ENCODE measurements around the gene ADAM23.

The ADAM23 gene

DNA sequence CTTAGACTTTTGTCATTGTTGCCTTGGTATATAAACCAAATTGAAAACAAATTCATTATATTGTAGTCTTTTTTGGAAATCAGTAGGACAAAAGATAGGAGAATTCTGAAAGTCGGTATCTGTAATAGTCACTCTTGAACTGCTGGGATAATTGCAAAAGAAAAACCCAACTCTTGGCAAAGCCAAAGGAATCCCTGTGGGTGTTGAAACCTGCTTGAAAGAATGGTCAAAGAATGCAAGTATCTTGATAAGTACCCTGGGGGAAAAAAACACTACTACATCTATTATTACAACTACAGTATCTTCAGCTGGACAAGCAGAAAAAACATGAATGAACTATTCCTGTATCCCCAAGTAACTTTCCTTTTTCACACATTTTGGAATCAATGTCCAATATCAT lies 191.7 kb downstream of the ADAM23 start:
- H3K9me3 ChIP-seq (ENCODE audit: low read depth, low read length) = no peaks in the 10 kb centered on the region
- TF ChIP-seq POLR2AphosphoS5 (IDR thresholded peaks at IDR 0.05; ENCODE audit: borderline replicate concordance, low read depth, low read length) = no peak
- TF ChIP-seq FOXP2 (optimal IDR thresholded peaks at IDR 0.05; ENCODE audit: control extremely low read depth, extremely low read length, insufficient read depth) = no peak
- TF ChIP-seq EZH2 (IDR thresholded peaks at IDR 0.05) = no peak
- DNase-seq (ENCODE audit: low read depth, low spot score) = no peak
- H3K36me3 ChIP-seq (ENCODE audit: insufficient read depth, low read length) = no peaks in the 10 kb centered on the region
- H3K9ac ChIP-seq (ENCODE audit: insufficient read length) = no peak overlapping the region
- H3K27ac ChIP-seq = no peak overlapping the region
- no peak overlapping the region for H3K4me3 ChIP-seq

DNA sequence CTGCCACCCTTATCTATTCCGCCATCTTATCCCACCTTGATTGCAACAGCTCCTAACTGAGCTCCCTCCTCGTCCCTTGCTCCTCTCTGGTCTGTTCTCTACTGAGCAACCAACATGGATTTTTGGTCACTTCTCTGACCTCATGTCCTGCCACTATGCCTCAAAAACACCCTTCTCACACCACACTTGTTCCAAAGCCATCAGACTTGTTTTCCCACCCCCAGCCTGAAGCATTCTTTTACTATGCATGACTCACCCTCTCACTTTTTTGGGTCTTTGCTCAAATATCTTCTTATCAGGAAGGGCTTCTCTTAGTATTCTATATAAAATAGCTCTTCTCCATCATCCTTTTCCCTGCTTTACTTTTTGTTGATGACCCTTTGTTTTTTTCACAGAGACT lies 196.3 kb downstream of the ADAM23 start:
- Histone ChIP-seq H3K9me3 (ENCODE audit: low read depth, low read length) (no peaks in the 10 kb centered on the region), H3K4me3 (no peak overlapping the region), H3K27ac (no peak overlapping the region), H3K36me3 (ENCODE audit: insufficient read depth, low read length) (no peaks in the 10 kb centered on the region), H3K9ac (ENCODE audit: insufficient read length) (no peak overlapping the region)
- TF ChIP-seq EZH2 (IDR thresholded peaks at IDR 0.05) (no peak), FOXP2 (optimal IDR thresholded peaks at IDR 0.05; ENCODE audit: control extremely low read depth, extremely low read length, insufficient read depth) (no peak), POLR2AphosphoS5 (IDR thresholded peaks at IDR 0.05; ENCODE audit: borderline replicate concordance, low read depth, low read length) (no peak)
- no peak for DNase-seq (ENCODE audit: low read depth, low spot score)

DNA sequence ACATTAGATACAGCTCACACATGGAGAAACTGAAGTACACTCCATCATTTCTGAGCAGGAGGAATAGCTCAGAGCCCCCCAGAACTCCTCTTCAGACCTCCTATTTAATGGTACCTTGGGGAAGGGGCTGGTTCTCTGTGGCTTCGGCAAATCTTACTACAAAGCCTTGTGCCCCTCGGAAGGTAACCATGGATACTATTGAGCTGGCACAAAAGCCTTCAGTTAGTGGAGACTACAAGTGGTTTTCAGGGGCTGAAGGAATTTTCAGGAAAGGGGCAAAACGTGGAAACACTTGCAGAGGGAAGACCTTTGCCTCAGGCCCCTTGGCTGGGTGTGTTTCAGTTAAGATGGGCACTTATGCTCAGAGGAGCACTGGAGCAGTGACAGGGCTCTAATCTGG lies 197.9 kb downstream of the ADAM23 start:
- Histone ChIP-seq H3K36me3 (ENCODE audit: insufficient read depth, low read length) (no peaks in the 10 kb centered on the region), H3K9ac (ENCODE audit: insufficient read length) (no peak overlapping the region), H3K9me3 (ENCODE audit: low read depth, low read length) (no peaks in the 10 kb centered on the region), H3K27ac (no peak overlapping the region), H3K4me3 (no peak overlapping the region)
- TF ChIP-seq FOXP2 (optimal IDR thresholded peaks at IDR 0.05; ENCODE audit: control extremely low read depth, extremely low read length, insufficient read depth) (no peak), POLR2AphosphoS5 (IDR thresholded peaks at IDR 0.05; ENCODE audit: borderline replicate concordance, low read depth, low read length) (no peak), EZH2 (IDR thresholded peaks at IDR 0.05) (no peak)
- no peak for DNase-seq (ENCODE audit: low read depth, low spot score)

- Histone ChIP-seq H3K4me3 (no peak within 1 kb of the TSS), H3K36me3 (ENCODE audit: insufficient read depth, low read length) (no peaks in the 10 kb centered on the region), H3K9me3 (ENCODE audit: low read depth, low read length) (no peaks in the 10 kb centered on the region), H3K9ac (ENCODE audit: insufficient read length) (no peak within 1 kb of the TSS), H3K27ac (no peak within 1 kb of the TSS)
- no peak for TF ChIP-seq POLR2AphosphoS5 (IDR thresholded peaks at IDR 0.05; ENCODE audit: borderline replicate concordance, low read depth, low read length)
- no peak for TF ChIP-seq FOXP2 (optimal IDR thresholded peaks at IDR 0.05; ENCODE audit: control extremely low read depth, extremely low read length, insufficient read depth)
- no peak for TF ChIP-seq EZH2 (IDR thresholded peaks at IDR 0.05)
- peak; percentile 50 for DNase-seq (ENCODE audit: low read depth, low spot score)
Observed at GRCh38 chr2:206642075-206643025, 199.0 kb downstream of the ADAM23 start, which contains the start of gene FAM237A. TSS of gene FAM237A (plus strand) at chr2:206642487. CDS start at chr2:206644237, 1,750 bp downstream.

DNA sequence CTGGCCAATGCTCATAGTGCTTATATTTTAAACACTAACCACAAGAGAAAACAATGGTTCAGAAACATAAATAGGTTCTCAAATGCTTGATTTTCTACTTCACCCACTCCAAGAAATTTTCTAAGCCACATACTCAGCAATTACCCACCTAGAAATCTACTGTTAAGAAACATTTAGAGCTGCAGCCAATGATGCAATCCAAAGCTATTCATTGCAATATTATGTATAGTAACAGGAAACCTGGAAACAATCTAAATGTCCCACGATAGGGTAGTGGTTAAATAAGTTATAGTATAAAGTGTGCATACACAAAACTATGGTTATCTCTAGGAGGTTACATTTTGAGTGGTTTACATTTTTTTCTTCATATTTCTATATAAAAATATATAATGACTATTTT lies 204.7 kb downstream of the ADAM23 start:
- Histone ChIP-seq H3K4me3 (no peak overlapping the region), H3K9me3 (ENCODE audit: low read depth, low read length) (no peaks in the 10 kb centered on the region), H3K36me3 (ENCODE audit: insufficient read depth, low read length) (no peaks in the 10 kb centered on the region), H3K27ac (no peak overlapping the region; the same call in 1 of the 2 replicates), H3K9ac (ENCODE audit: insufficient read length) (no peak overlapping the region)
- DNase-seq (ENCODE audit: low read depth, low spot score) = peak; percentile 30
- TF ChIP-seq EZH2 (IDR thresholded peaks at IDR 0.05) (no peak), POLR2AphosphoS5 (IDR thresholded peaks at IDR 0.05; ENCODE audit: borderline replicate concordance, low read depth, low read length) (no peak), FOXP2 (optimal IDR thresholded peaks at IDR 0.05; ENCODE audit: control extremely low read depth, extremely low read length, insufficient read depth) (no peak)

DNA sequence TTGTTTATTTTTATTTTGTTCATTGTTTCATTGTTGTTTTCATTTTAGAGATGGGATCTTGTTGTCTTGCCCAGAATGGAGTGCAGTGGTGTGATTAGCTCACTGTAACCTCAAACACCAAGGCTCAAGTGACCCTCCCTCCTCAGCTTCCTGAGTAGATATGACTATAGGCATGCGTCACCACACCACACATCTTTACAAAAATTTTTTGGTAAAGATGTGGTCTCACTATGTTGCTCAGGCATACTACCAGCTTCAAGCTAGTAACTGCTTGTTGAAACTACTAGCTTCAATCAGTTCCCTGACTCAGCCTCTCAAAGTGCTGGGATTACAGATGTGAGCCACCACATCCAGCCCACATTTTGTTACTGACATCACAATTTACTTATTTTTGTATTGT lies 213.8 kb downstream of the ADAM23 start:
- TF ChIP-seq POLR2AphosphoS5 (IDR thresholded peaks at IDR 0.05; ENCODE audit: borderline replicate concordance, low read depth, low read length) = no peak
- TF ChIP-seq EZH2 (IDR thresholded peaks at IDR 0.05) = no peak
- TF ChIP-seq FOXP2 (optimal IDR thresholded peaks at IDR 0.05; ENCODE audit: control extremely low read depth, extremely low read length, insufficient read depth) = no peak
- Histone ChIP-seq H3K4me3 (no peak overlapping the region), H3K9ac (ENCODE audit: insufficient read length) (no peak overlapping the region), H3K36me3 (ENCODE audit: insufficient read depth, low read length) (no peaks in the 10 kb centered on the region), H3K27ac (no peak overlapping the region), H3K9me3 (ENCODE audit: low read depth, low read length) (no peaks in the 10 kb centered on the region)
- no peak for DNase-seq (ENCODE audit: low read depth, low spot score)

DNA sequence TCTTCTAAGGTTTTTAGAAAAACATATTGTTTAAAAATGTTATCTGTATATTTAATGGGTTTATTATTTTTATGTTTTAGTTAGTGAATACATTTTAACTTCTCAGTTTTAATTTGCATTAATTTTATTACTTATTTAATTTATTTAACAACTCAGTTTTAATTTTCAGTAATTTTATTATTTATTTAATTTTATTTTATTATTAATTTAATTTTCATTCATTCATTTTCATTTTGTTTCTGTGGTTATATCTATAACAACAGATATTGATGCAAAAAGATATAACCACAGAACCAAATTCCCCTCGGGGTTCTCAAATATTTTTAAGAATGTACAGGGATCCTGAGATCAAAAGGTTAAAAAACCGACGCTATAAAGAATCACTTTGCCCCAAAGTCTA lies 221.9 kb downstream of the ADAM23 start:
- H3K4me3 ChIP-seq = no peak overlapping the region
- no peaks in the 10 kb centered on the region for H3K9me3 ChIP-seq (ENCODE audit: low read depth, low read length)
- no peak for TF ChIP-seq EZH2 (IDR thresholded peaks at IDR 0.05)
- TF ChIP-seq POLR2AphosphoS5 (IDR thresholded peaks at IDR 0.05; ENCODE audit: borderline replicate concordance, low read depth, low read length) = no peak
- no peak for TF ChIP-seq FOXP2 (optimal IDR thresholded peaks at IDR 0.05; ENCODE audit: control extremely low read depth, extremely low read length, insufficient read depth)
- no peak overlapping the region for H3K27ac ChIP-seq
- H3K36me3 ChIP-seq (ENCODE audit: insufficient read depth, low read length) = no peaks in the 10 kb centered on the region
- DNase-seq (ENCODE audit: low read depth, low spot score) = no peak
- H3K9ac ChIP-seq (ENCODE audit: insufficient read length) = no peak overlapping the region

Measured in SK-N-MC (cell line).